Activated T-cell treated with anti-CD3 and anti-CD28 coated beads for 48 hours (primary cell): Measurements from ENCODE around the gene SMIM32.

Experiments used
- DNase-seq: peaks from one replicate; pipeline ENCODE4 v3.0.0-alpha.2; 2020; ENCODE audit warnings: low read depth

Gene SMIM32

DNA sequence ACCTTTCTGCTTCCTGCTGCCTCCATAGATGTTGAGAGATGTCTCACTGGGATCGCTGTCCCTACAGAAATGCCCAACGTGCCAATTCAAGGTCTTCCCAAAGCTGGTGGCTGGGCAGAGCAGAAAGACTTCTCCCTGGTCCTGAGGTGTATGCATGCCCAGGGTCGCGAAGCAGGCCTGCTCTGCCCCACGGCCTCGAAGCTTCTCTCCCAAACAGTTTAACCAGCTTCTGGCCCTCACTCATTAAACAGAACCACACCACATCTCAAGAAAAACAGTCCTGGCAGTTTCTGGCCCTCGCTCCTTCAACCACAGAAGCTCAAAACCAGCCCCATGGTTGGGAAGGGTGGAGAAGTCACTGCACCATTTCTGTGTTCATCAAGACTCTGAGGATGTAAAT, 14.7 kb upstream of the SMIM32 start:
- DNase-seq = no peak

DNA sequence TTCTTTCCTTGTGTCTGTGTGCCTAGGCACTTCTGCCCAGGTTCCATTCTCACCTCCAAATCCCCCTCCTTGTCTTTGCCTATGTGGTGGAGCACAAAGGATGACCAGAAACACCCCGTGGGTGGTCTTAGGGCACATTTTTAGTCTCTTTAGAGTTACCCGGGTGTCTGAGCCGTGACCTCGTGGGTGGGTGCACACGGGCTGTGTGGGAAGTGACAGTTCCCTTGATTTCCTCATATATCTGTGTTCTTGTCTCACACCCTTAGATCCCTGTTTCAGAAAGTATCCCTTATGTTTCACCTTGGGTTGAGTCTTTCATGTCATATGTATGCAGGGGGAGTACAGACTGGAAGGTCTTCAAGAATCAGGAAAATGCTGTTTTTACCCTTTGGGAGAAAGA, 13.4 kb upstream of the SMIM32 start:
- DNase-seq = no peak

DNA sequence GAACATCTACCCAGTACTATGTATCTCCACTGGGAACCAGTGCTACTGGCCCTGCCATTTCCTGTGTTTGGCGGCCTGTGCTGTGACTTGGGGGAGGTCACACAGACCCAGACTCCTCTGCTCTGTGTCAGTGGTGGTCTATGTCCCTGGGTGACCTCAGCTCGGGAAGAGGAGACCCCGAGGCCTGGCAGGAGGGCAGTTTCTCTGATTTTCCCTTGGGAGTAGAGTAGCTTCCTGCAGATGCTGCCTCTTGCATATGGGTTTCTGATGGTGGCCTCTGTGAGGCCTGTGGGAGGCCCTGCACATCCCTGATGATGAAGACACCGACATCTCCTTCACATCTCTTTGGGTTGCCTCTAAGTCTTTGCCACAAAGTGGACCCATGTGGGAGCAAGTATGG, 13.0 kb upstream of the SMIM32 start:
- no peak for DNase-seq

DNA sequence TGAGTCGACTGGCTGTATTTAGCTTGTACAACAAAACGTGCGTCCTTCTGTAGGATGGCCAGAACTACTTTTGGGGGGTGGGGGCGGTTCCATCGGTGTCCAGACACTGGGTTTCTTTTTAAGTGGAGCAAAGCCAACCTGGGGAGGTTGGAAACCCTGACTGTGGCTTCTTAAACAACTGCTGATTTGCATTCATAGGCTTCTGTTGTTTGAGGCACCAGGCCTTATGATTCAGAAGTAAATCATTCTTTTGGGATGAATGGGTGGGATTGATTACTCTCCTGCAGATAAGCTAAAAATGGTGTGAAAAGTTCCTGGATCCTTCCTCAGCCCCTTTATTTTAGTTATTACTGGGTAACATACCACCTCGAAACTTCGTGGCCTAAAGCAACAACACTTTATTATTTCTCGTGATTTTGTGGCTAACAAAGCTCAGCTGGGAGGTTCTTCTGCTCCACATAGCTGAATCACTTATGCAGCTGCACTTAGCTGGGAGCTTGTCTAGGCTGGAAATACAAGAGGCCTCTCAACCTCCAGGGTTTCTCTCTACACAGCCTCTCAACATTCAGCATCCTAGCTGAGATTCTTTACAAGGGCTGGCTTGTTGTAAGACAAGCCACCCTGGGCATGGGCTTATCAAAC, 12.2 kb upstream of the SMIM32 start:
- DNase-seq = no peak

DNA sequence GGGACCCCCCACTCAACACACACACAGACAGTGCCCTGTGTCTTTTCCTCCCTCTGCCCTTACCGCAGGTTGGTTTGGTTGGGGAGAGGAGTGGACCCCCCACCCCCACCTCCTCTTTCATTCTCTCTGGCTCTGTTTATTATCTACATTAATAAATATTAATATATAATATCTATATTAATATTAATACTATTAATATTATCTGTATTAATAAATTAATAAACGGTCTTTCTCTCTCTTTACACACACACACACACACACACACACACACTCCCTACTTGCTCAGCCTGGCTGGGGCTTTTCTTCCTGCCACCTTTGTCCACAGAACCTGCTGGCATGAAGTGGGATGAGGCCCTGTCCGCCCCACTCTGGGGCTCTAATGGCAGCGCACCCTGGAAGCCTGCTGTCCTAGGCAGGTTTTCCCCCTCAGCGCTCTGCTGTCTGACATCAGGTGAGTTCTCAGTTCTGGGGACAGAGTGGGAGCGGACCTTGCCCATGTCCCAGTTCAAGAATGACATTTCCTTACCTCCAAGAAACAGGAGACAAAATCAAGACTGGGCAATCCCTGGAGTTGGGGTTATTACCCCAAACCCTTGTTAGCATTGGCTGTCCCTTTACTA, 10.5 kb upstream of the SMIM32 start:
- no peak for DNase-seq

DNA sequence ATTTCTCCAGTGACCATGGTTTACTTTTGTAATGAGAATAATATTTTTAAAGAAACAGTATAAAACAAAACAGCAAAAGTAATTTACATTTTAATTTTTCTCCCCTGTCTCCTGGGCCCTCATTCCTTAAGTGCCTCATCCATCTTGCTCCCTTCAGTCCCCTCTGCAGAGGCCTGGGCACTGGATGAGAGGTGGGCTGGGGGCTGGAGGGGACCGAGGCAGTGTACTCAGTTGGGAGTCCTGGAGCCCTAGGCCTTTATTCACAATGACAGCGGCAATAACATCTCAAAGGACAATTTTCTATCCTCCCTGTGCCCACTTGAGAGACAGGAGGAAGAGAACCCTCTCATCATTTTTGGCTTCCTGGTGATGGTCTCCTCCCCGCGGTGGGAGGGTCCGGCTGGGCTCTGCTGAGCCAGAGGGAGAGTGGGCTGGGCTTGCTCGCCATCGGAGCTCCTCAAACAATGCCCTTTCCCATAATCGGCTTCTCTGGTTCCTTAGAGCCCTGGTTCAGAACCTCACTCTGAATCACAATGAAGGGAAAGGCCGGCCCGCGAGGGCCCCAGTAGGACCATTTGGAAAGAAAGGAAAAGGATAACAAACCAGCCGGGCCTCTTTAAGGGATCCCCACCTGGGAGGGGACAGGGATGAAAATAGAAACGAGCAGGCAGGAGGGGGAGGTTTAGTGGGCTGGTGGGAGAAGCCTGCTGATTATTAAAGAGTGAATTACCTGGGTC, 9.7 kb upstream of the SMIM32 start:
- no peak for DNase-seq

DNA sequence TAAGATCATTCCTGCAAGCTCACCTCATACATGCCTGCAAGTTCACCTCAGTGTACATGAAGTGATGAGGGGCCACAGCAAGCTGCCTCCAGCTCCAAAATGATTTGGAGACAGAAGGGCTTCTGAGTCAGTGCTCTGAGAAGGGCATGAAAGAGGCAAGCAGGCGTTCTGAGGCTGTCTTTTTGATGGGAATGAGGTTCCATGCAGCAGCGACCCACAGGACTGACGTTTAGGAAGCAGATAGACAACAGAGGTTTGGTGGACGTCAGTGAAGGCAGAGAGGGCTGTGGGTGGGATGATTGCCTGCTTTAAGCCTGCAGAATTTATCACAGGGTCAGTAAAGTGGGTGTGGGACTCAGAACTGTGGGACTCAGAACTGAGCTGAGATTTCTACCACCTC, 8.9 kb upstream of the SMIM32 start:
- no peak for DNase-seq

DNA sequence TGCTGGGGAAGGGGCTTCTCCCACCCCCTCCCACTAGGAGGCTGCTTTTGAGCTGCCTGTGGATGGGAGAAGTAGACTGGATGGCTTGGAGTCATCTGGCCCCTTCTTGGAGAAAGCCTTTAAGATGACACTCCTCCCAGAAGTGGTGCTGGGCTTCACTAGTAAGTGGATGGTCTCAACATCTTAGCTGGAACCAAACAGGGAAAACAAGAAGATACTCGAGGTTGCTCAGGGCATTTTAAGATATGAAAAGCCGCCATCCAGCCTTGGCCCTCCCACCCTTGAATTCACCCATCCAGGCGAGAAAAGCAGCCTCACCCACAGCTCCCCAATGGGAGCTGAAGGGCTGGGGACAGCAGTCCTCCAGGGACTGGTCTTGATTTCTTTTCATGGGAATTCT, 7.8 kb upstream of the SMIM32 start:
- no peak for DNase-seq

DNA sequence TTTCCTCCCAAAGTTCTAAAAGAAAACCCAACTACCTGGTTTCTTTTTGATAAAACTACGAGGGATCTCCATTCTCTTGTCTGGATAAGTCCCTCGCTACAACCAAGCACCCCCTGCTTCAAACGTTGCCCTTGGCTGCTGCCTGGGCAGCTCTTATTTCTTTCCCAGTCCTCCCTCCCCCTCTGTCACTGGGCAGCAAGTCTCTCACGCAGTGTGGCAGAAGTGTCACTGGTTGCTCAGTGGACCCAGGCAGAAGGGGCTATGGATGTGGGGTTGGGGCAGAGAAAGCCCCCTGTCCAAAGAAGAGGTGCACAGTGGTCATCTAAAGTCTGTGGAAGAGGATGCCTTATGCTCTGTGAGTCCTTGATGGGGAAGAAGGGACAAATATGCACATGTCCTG, 7.2 kb upstream of the SMIM32 start:
- no peak for DNase-seq

DNA sequence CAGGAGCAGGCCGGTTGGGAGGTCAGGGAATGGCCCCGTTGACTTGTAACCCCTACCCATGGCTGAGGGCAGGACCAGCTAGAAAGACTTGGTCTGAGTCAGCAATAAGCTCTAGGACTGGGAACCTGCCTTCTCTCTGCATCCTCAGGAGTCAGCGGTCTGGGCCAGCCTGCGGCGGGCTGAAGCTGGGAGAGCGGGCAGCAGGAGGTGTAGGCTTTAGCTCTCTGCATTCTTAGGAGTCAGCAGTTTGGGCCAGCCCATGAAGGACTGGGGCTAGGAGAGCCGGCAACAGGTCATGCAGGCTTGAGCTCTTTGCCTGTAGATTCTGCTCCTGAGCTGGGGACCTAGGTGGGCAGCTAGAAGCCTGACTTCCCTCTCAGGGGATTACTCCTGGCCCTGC, 6.4 kb upstream of the SMIM32 start:
- no peak for DNase-seq

DNA sequence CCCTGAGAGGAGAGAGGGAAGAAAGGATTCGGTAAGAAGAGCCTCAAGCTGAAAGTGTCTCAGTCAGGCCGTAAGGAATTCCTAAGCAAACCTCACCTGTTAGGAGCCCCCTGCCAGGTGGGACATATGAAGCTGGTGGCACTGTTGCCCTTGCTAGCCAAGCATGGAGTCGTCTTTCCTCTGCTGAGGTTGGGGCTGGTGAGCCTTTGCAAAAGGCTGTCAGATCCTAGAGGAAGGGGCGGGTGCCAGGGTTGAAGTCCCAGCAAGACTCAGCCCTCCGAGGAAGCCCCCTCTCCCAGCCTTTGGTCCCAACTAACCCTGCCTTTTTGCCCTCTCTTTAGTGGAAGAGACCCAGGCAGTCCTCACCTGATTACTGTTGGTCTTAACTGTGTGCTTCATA, 5.5 kb upstream of the SMIM32 start:
- no peak for DNase-seq

DNA sequence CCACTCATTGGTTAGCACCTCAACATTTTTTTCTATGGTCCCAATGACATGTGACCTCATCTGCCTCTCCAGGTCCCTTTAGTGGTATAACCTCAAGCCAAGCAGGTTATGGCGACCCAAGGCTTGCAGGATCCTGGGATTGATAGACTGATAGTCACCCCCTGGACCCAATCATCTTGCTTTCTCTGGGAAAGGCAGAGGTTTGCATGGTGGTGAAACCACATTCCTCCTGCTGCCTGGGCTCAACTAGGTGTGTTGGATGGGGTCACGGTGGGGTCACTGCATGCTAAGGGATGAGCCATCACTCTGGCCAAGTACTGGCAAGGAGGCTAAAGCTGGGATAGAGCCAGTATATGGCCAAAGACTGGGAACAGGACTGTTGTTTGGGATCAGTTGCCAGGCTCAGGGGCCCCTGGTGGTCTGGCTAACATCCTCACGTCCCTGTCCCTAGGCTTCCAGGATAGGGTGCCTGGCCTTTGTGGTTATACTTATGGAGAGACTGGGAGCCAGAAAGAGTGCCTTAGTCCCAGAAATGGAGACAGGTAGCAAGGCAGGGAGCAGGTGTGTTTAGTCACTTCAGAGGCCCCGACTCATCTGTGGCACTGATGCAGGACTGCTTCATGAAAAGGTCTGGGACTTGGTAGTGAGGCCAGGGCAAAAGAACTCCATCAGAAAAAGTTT, 4.6 kb upstream of the SMIM32 start:
- no peak for DNase-seq

DNA sequence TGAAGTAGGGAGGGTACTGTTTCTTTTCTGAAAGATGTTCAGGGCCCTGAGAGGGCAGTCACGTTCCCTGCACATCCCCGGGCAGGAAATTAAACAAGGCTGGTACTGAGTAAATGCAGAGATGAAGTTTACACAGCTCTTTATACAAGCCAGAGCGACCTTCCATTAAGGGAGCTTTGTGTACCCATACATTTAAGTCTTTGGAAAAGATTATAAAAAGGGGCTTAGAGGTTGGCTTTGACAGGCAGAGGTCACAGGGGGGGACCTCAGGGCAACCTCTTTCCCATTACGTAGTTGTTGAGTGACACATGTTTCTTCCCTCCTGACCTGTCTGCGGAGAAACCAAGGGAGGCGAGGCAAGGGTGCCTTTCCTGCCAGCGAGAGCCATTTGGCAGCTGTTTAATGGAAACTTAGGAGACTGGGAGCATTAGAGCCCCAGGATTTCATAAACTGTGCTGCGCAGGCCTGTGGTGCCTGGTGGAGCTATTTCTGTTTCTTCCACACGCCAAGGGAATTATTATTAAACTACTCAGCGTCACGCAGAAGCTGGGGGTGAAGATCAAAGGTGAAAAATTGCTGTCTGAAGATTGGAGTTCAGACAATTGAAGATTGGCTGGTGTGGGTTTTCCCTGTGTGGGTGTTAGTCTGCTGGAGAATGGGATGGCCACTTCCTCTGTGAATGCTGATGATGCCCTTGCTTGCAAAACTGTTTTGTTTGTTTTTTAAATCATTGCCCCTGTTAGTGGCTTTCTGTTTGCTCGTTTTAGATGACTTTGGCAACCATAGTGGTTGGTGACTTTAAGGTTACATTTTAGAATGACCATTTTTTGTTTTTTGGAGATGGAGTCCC, 3.2 kb upstream of the SMIM32 start:
- DNase-seq = no peak

DNA sequence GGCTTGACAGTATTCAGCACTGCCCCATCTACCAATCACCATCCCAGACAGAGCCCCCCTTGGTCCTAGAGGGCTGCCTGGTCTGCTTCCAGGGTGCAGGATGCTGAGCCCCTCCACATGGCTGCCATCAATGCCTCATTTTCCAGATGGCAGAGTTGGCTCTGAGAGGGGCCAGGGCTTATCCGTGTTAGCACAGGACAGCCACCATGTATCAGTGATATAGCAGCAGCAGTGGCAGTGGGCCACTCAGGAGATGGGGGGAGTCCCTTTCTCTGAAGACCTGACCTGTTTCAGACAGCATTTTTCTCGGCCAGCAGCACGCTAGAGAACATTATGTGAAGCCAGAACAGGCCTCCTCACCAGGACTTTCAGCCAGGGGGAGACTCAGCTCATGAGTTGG, 1.6 kb upstream of the SMIM32 start:
- DNase-seq = no peak

DNA sequence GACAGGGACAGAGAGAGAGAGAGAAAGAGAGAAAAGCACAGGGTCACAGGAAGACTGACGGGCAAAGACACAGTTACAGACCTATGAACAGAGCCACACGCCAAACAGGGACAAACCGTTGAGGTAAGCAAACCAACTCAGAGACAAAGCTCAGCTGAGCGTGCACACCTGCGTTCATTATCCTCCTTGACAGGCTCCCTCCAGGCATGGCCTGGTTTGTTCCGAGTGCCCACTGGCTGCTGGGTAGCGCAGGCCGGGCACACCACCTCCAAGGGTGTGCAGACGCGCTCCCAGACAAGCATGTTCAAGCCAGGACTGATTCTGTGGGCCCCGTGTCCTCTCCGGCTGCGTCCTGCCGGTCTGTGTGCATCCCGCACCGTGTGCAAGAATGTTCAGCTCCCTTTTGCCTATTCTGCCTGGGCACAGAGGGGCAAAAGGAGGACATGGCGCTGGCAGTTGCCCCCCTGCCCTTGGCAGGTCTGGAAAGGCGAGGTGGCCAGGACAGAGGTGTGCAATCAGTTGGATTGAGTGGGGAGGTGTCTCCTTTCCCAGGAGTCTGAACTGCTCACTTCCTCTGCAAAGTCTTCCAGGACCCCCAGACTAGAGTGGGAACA, 467 bp upstream of the SMIM32 start:
- DNase-seq = no peak

DNA sequence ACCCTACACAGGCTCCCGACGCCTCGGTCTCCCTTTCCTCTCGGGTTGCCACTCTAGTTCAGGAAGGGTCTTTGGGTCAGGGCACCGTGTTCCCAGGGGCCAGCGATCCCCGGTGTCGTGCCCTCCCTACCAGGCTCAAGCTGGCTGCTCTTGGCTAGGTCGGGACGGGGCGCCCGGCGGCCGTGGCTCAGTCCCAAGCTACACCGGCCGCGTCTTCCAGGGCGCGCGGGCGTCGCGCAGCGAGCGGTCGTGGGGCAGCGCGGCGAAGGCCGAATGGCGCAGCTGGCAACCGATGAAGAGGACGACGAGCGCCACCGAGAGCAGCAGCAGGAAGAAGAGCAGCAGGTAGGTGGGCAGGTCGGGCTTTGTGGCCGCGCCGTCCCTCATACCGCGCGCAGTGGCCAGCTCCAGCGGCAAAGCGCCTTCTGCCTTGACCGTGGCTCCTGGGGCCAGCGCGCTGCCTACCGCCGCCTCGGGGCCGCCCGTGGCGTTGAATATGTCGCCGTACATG, 892 bp downstream of the SMIM32 start:
- no peak for DNase-seq

DNA sequence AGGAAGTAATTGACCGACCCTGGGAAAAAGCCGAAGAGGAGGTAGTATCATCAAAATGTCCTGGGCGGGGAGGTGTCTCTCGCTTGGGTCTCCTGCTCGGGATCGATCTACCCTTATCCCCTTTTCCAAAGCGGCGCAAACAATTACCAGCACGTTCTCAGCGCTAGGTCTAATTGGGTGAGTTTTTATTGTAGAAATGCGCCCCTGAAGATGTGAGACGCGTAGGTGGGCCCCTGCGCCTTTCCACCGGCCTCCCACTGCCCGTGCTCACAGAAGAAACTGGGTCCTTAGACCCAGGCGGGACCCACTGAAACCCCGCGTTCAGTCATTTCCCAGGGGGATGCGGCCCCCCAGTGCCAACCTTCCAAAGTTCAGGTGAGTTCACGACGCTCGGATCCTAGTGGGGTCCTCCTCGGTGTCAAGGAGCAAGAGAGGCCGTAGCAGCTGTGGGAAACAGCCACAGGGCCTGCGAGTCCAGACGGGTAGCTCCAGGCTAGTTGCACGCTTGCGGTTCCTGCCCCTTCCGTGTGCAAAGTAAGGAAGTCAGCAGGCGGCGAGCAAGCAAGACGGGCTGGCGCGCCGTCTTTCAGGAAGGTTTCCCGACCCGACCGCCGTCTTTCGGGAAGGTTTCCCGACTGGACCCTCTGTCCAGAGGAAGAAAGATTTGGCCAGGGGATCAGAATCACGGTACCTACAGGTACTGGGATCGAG, 1.5 kb downstream of the SMIM32 start:
- DNase-seq = no peak

DNA sequence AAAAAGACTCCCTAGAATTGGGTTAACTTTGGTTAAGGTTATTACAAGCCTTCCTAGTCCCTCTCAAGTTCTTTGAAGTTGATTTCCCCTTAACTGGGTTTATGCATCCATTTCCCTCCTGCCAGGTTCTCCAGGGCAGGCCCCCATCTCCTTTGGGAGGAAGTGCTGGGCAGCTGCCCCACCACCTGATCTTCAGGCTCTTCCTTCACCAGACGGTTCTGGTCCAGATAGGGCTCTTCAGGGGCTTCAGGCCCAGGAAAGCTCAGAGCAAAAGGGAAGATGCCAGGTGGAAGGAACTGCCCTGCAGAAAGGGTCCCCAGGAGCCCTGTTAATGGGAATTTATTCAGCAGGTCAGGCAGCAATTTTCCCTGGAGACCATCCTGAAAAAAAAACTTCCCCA, 2.1 kb downstream of the SMIM32 start:
- no peak for DNase-seq

DNA sequence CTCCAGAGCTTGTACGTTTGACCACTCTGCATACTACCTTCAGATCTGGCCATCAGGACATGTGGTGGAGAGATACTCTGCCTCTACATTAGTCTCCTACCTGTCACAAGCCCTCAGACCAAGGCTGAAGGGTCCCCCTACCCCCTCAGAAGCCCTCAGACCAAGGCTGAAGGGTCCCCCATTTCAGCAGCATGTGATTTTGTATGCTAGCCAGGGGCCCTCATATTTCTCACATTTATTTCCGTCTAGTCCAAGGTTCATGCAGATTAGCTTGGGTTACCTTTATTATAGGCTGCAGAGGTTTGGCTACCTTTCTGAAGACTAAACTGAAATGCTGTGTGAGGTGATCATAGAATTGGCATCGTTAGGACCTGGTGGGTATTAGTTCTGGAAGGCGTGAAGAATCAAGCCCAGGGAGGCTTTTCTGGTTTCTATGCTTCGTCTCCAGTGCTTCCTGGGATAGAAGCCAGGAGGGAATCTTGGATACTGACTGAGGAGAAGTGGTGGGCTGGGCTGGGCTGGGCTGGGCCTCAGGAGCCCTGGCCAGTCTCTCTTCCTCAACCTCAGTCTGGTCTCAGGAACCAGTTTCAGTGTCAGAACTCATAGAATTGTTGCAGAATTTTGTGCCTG, 2.8 kb downstream of the SMIM32 start:
- no peak for DNase-seq

DNA sequence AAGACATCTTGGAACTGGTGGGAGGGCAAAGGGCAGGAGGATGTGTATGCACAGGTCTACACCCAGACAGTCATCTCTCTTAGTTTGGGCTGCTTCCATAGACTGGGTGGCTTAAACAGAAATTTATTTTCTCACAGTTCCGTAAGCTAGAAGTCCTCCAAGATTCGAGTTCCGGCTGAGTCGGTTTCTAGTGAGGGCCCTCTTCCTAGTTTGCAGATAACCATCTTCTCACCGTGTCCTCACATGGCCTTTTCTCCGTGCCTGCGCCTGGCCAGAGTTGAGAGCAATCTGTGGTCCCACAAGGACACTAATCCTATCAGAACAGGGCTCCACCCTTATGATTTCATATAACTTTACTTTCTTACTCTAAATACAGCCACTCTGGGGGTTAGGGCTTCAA, 4.1 kb downstream of the SMIM32 start:
- no peak for DNase-seq
